Ishikawa (cell line): ENCODE data around the gene PIGQ.

Experiments
- CEBPB ChIP-seq: IDR thresholded peaks from 2 replicates; pipeline ENCODE4 v1.6.1; 2012
- CREB1 ChIP-seq: IDR thresholded peaks from 2 replicates; pipeline ENCODE4 v1.6.1; 2012; ENCODE audit warnings: low read depth
- EGR1 ChIP-seq: IDR thresholded peaks from 2 replicates; pipeline ENCODE4 v1.6.1; 2012
- EP300 ChIP-seq: IDR thresholded peaks from 2 replicates; pipeline ENCODE4 v1.6.1; 2012; ENCODE audit warnings: borderline replicate concordance
- FOXM1 ChIP-seq: IDR thresholded peaks from 2 replicates; pipeline ENCODE4 v1.6.1; 2012; ENCODE audit warnings: low read depth, borderline replicate concordance
- NFIC ChIP-seq: IDR thresholded peaks from 2 replicates; pipeline ENCODE4 v1.6.1; 2012
- RAD21 ChIP-seq: IDR thresholded peaks from 2 replicates; pipeline ENCODE4 v1.6.1; 2012; ENCODE audit warnings: low read depth
- REST ChIP-seq: IDR thresholded peaks from 2 replicates; pipeline ENCODE4 v1.6.1; 2012; ENCODE audit warnings: low read depth, mild to moderate bottlenecking
- TAF1 ChIP-seq: IDR thresholded peaks from 2 replicates; pipeline ENCODE4 v1.6.1; 2012; ENCODE audit warnings: low read depth, mild to moderate bottlenecking
- TCF12 ChIP-seq: IDR thresholded peaks from 2 replicates; pipeline ENCODE4 v1.6.1; 2012; ENCODE audit warnings: low read depth
- TEAD4 ChIP-seq: IDR thresholded peaks from 2 replicates; pipeline ENCODE4 v1.6.1; 2012
- YY1 ChIP-seq: IDR thresholded peaks from 2 replicates; pipeline ENCODE4 v1.6.1; 2012; ENCODE audit warnings: low read depth
- ZBTB7A ChIP-seq: IDR thresholded peaks from 2 replicates; pipeline ENCODE4 v1.6.1; 2012; ENCODE audit warnings: low read depth
- TF ChIP-seq, protein P1 (sequence below): IDR thresholded peaks from 2 replicates; pipeline ENCODE4 v1.6.1; 2012

- no peak for TF ChIP-seq EP300
- TF ChIP-seq, protein P1, sequence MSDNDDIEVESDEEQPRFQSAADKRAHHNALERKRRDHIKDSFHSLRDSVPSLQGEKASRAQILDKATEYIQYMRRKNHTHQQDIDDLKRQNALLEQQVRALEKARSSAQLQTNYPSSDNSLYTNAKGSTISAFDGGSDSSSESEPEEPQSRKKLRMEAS: no peak
- no peak for TF ChIP-seq CREB1
- no peak for TF ChIP-seq TAF1
- TF ChIP-seq RAD21: no peak
- TF ChIP-seq EGR1: no peak
- TF ChIP-seq TCF12: no peak
- TF ChIP-seq YY1: no peak
- TF ChIP-seq TEAD4: no peak
- no peak for TF ChIP-seq ZBTB7A
- no peak for TF ChIP-seq REST
- TF ChIP-seq CEBPB: no peak
- TF ChIP-seq FOXM1: no peak
- no peak for TF ChIP-seq NFIC
Measured at GRCh38 chr16:521381-522210, 48.2 kb upstream of the PIGQ start.
